Cardiac fibroblast (primary cell): ENCODE results near the gene PCDH1.

ENCODE experiments used
- DNase-seq, 2 donors: peaks; one replicate each; pipeline versions ENCODE4 v3.0.0 to v3.0.0-alpha.2; 2010; ENCODE audit warnings: low read depth in 2 of 2
- H3K4me3 ChIP-seq, 2 donors: replicated peaks in 1 of 2; 1 replicate in 1 of 2; 2 replicates in 1 of 2; pipeline ENCODE4 v1.5.1; 2011; ENCODE audit warnings: low read depth in 2 of 2, low read length in 2 of 2, mild to moderate bottlenecking in 2 of 2, moderate library complexity in 1 of 2
- TF ChIP-seq, protein P1 (sequence below): IDR thresholded peaks from one replicate; pipeline ENCODE4 v1.5.1; 2011; ENCODE audit warnings: low read depth, mild to moderate bottlenecking, low read length, inconsistent platforms

Gene PCDH1

DNA sequence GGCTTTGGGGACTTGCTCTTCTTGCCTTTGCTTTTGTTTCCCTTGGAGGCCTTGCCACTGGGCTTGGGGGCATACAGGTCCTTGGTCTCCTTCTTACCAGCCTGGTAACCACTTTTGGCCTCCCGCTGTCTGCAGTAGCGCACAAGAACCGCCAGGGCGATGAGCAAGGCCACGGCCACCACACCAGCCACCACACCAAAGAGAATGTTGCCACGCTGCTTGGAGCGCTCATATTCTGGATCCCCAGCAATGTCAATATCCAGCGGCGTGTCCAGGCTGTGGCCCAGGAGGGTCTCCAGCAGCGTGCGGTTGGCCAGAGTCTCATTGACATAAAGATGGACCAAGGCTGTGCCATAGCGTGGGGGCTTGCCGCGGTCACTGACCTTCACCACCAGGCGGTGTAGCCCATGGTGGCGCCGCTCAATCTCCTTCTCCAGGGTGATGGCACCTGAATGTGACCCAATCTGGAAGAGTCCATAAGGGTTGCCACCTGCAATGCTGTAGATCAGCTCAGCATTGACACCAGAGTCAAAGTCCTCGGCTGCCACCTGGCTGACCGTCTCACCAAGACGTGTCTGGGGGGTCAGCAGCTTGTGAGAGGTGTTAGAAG is 14.5 kb downstream of the PCDH1 start:
- DNase-seq, result no peak
- H3K4me3 ChIP-seq, result no peak overlapping the region
- TF ChIP-seq, protein P1, sequence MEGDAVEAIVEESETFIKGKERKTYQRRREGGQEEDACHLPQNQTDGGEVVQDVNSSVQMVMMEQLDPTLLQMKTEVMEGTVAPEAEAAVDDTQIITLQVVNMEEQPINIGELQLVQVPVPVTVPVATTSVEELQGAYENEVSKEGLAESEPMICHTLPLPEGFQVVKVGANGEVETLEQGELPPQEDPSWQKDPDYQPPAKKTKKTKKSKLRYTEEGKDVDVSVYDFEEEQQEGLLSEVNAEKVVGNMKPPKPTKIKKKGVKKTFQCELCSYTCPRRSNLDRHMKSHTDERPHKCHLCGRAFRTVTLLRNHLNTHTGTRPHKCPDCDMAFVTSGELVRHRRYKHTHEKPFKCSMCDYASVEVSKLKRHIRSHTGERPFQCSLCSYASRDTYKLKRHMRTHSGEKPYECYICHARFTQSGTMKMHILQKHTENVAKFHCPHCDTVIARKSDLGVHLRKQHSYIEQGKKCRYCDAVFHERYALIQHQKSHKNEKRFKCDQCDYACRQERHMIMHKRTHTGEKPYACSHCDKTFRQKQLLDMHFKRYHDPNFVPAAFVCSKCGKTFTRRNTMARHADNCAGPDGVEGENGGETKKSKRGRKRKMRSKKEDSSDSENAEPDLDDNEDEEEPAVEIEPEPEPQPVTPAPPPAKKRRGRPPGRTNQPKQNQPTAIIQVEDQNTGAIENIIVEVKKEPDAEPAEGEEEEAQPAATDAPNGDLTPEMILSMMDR, result no peak

DNA sequence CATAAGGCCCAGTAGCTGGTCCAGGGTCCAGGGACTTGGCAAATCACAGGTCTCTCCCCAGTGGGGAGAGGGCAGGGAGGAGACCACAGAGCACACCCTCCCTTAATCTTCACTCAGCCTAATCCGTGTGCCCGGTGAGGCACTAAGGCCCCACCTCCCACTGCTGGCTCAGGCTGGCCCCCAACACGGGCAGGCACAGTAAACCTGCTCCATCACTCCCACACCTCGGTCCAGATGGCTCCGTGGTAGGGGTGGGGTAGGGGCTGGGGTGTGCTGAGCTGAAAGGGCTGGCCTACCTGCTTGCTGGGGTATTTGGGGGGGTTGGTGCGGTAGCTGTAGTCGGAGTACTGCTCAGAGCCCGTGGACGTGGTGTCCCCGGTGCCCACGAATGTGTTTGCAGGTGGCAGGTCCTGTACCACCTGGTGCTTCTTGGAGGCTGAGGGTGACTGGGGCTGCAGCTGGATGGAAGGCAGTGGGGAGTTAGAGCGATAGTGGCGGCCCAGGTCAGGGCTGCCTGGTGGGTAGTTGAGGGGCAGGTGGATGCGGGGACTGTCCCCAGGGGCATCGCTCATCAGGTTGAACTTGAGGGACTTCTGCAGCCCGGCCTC is 15.2 kb downstream of the PCDH1 start:
- no peak for DNase-seq
- TF ChIP-seq, protein P1, result no peak
- no peak overlapping the region for H3K4me3 ChIP-seq

- TF ChIP-seq, protein P1, result no peak
- H3K4me3 ChIP-seq, result no peak overlapping the region
- DNase-seq, result no peak
Measured at GRCh38 chr5:141861194-141861593, 17.0 kb downstream of the PCDH1 start.

GRCh38 chr5:141858079-141858765 is 20.0 kb downstream of the PCDH1 start:
- TF ChIP-seq, protein P1, result no peak
- H3K4me3 ChIP-seq, result no peak overlapping the region
- DNase-seq, result no peak

DNA sequence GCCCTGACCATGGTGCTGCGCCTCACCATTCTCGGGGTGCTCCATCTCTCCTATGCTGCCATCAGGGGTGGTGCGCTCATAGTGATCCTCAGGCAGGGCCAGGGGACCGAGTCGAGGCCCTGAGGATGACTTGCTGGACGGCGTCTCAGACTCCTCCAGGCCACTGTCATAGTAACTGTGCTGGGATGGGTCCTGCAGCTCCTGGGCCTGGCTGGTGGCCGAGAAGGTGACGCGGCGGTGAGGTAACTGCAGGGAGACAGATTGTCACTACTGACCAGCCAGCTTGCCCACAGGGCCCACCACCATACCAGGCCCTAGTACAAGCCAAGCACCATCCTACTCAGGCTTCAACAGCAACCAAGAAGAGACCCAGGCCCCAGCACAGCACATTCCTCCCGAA is 21.0 kb downstream of the PCDH1 start:
- no peak overlapping the region for H3K4me3 ChIP-seq
- TF ChIP-seq, protein P1, result no peak
- no peak for DNase-seq

DNA sequence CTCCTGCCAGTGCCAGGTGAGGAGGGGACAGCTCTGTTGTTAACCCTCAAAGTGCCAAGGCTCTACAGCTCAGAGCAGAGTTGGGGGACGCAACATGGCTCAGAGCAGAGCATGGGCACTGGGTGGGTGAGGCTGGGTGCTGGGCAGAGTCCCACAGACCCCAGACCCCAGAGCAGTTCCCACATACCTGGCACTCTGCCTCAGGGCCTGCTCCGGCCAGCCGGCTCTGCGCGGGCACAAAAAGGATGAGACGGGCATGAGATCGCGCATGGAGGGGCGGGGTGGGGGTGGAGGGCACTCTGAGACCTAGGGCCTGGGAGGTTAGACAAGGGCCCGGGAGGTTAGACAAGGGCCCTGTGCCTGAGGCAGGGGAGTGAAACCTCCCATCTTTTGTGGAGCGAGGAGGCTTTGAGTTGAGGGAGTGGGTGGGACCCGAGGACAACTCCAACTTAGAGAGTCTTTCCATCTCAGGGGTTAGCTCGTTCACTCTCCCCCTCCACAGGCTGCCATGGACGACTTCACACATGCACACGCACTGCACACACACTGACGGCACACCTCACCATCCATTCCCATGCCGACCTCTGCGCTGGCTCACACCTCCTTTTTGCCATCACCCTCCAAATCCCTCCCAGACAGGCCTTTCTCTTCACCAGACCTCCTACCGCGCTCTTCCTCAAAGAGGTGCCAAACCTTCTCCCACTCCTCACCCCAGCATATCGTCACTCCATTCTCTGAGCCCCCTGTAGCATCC is 22.0 kb downstream of the PCDH1 start:
- no peak for DNase-seq
- TF ChIP-seq, protein P1, result no peak
- no peak overlapping the region for H3K4me3 ChIP-seq
